HG03571 (cell line): ENCODE results near the gene AKR1C3.
"Not testable (repeated sequence)": the region's sequence is repeated elsewhere in the genome, so short reads cannot be mapped to it uniquely, and the experiment has no call there.

Experiments
- ATAC-seq: cut with Tn5 transposase; IDR thresholded peaks from one replicate; pipeline ENCODE4 v1.9.1; 2021; ENCODE audit not compliant: unreplicated experiment

Gene AKR1C3

DNA sequence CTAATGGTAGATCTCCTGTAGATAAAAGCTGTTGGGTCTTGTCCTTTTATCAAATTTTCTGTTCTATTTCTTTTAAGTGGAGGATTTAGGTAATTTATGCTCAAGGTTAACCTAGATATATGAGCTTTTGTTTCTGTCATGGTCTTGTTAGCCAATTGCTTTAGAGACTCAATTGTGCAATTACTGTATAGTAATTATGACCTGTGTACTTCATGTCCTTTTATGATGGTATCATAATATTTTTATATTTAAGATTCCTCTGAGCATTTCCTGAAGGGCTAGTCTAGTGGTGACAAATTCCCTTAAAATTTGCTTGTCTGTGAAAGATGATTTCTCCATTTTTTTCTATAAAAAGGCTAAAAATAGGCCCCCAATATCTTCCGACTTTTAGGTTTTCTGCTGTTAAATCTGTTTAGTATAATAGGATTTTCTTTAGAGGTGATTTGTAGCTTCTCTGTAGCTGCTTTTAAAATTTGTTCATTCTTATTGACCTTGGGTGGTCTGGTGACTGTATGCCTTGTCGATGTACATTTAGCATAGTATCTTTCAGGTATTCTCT, 5.4 kb upstream of the AKR1C3 start:
- no peak for ATAC-seq

DNA sequence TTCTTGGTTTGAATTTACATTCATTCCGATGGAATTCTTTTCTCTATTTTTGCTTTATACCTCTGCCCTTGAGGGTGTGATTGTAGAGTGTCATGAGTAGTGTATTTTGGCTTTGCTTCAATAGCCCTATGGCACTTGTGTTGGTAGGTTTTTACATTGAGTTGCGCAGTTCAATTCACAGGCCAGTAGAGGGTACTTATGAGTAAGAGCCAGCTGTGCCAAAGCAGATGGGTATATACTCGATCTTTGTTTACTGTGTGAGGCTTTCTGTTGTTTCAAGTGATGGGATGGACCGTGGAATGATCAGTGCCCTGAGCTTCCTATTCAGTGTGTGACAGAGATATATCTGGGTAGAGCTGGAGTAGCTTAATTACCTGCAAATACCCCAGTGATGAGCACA, 4.3 kb upstream of the AKR1C3 start:
- no peak for ATAC-seq

GRCh38 chr10:5090551-5090950, 3.7 kb upstream of the AKR1C3 start:
- no peak for ATAC-seq

- no peak for ATAC-seq
Measured at GRCh38 chr10:5091196-5091595, 3.0 kb upstream of the AKR1C3 start.

- ATAC-seq, result no peak
Measured at GRCh38 chr10:5092375-5092774, 1.8 kb upstream of the AKR1C3 start.

DNA sequence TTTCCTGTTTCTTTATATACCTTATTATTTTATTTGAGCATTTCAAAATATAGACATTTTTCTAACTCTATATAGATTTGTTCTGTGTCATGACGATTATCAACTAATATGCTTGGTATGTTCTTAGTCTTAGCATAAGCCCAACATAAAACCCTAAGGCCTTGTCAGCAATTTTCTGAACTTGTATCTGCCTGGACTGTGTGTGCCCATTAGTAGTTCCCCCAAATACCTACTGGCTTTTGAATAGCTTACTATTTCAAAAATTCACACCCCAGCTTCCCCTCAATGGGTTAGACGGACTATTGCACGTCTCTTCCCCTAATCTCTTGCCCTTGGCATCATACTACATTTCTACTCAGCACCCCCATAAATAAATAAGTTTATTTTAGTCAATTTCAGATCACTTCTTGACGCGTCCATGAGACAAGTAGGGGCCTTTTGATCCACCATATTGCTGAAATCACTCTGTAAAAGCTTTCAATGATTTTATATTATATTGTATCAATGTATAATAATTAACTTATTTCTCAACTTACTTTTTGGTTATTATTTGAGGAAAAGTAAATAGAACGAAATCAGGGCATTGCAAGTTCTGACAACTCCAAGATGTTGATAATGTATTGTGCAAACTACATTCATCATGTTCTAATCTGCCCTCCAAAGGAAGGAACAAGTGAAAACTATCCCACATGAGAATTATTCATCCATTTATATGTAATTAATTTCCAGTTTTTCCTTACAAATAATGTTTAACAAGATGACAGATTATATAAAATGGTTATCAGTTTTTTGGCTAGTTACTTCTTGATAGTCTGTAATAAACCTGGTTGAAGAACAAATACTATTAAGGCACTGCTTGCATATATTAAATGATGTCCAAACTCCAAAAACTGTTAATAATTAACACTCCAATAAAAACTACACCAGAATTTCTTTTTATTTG, 1.1 kb upstream of the AKR1C3 start:
- ATAC-seq, result no peak

GRCh38 chr10:5095687-5096086, 1.5 kb downstream of the AKR1C3 start:
- no peak for ATAC-seq

GRCh38 chr10:5096108-5096507, 1.9 kb downstream of the AKR1C3 start:
- no peak for ATAC-seq

GRCh38 chr10:5102479-5102878, 8.3 kb downstream of the AKR1C3 start:
- not testable (repeated sequence) for ATAC-seq

DNA sequence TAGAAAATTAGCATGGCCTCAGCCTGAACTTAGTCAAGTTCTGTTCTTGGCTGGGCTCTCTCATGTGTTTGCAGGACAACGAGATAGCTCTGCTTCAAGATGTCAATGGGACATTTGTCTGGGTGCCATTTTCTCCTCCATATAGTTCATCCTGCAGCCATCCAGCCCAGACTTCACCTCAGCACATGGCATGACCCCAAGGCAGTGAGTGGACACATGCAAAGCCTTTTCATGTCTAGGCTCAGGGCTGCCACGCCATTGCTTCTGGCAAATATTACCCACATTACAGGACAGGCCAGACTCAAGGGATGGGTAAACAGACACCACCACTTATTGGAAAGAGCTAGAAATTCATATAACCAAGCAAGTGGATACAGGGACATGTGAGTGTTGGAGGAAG, 9.3 kb downstream of the AKR1C3 start:
- no peak for ATAC-seq

DNA sequence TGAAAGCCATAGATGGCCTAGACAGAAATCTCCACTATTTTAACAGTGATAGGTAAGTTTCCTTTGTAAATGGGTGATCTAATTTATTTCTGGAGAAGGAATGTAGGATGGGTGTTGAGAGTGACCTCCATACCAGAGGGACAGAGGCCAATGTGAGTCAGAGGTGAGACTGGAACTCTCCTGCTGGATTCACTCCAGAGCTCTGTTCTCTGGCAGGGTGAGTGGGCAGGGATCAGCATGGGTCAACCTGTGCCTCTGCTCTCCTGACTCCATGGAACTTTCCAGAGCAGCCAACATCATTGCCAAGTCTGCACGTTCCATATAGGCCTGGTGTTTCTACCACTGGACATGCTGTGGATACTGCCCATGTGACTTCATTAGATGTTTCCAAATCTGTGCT, 11.4 kb downstream of the AKR1C3 start:
- no peak for ATAC-seq

DNA sequence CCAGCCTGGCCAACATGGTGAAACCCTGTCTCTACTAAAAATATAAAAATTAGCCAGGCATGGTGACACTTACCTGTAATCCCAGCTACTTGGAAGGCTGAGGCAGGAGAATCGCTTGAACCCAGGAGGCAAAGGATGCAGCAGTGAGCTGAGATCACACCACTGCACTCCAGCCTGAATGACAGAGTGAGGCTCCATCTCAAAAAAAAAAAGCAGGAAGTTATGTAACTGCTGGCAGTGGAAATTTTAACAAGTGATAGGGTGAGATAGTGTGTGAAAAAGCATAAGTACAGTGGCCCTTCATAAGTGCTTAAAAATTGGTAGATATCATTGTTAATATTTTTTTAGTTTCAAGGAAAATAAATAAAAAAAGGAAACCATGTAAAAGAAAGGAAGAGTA, 12.3 kb downstream of the AKR1C3 start:
- no peak for ATAC-seq

- ATAC-seq, result no peak
Measured at GRCh38 chr10:5107860-5108526, 13.8 kb downstream of the AKR1C3 start.

DNA sequence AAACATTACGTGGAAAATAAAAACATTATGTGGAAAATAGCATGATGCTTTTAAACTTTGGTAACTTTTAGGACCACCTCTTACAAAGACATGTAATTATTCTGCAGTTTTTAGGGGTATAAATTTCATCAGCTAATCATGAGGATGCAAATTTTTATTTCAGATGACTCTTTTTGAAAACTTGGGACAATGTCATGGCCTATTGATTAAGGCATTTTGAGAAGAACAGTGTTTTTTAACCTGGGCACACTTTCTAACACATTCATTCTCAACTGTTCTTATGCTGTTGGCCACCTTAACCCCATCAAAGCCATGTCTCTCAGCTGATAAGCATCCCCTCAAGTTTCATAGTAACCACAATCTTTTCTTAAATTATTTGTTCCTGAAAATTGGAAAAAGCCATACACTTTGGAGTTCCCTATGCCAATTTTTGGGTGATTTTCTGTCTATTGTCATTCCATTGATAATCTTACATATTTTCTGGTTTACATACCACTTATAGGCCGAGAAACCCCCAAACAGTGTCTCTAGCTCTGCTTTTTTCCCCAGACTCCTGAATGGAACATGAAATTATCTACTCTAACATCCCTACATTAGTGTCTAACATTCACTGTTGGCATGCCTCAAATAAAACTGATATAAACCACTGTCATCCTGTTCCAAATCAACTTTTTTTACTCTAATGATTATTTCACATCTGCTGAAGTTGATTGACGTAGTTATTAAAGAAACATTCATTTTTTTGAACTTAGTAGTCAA, 14.6 kb downstream of the AKR1C3 start:
- no peak for ATAC-seq

- ATAC-seq, result not testable (repeated sequence)
Measured at GRCh38 chr10:5109861-5110260, 15.6 kb downstream of the AKR1C3 start.

- ATAC-seq, result no peak
Measured at GRCh38 chr10:5116621-5117020, 22.4 kb downstream of the AKR1C3 start.

DNA sequence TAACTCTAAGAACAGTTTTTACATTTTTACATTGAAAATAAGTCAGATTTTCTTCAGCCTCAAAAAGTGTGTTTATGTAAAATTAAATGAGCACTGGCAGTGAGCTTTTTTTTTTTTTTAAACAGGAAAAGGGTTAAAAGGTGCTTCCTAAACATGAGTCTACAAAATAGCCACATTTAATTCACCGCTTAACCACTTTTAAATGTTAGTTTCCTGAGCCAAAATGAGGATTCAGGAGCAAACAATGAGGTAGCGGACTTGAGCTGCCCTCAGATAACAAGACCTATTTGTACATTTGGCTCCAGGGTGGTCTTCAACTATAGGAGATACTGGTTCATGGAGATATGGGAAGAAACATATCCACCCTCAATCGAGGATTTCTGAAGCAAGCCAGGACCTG, 22.8 kb downstream of the AKR1C3 start:
- no peak for ATAC-seq

DNA sequence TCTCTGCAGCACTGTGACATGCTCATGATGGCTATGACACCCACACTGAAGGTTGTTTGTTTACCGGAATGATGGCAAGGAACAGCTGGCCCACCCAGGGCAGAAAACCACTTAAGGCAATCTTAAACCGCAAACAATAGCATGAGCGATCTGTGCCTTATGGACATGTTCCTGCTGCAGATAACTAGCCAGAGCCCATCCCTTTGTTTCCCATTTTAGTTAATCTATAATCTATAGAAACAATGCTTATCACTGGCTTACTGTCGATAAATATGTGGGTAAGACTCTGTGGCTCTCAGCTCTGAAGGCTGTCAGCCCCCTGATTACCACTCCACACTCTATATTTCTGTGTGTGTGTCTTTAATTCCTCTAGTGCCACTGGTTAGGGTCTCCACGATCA, 25.8 kb downstream of the AKR1C3 start:
- ATAC-seq, result not testable (repeated sequence)

GRCh38 chr10:5123886-5124285, 29.7 kb downstream of the AKR1C3 start:
- no peak for ATAC-seq

GRCh38 chr10:5125315-5126044, 31.3 kb downstream of the AKR1C3 start:
- no peak for ATAC-seq

GRCh38 chr10:5135581-5135980, 41.4 kb downstream of the AKR1C3 start:
- ATAC-seq, result no peak
